IMR-90 (cell line): ENCODE measurements around the gene ZNF3. TPM values are rescaled to one million over a fixed set of nuclear protein-coding genes. Genes with fewer than 3 reads are reported as not detected.

ENCODE experiments used
- ATAC-seq: fragments of 200-7000 bp; cut with Tn5 transposase; 2 replicates; pipeline ENCODE4 v1.9.1; 2020; ENCODE audit warnings: low read depth, mild to moderate bottlenecking, moderate library complexity
- BruUV-seq: library from RNA; stranded (reverse); fragments of 400-500 nt; replicated peaks from 2 replicates; lab custom pipeline; 2021; lab: Mats Ljungman, UMichigan
- CTCF ChIA-PET: fragments of 300-600 bp; formaldehyde crosslinking; extraction: SDS; loops from one replicate; lab custom pipeline; 2021; ENCODE audit warnings: antibody characterized with exemption; lab: Yijun Ruan, JAX
- POLR2A ChIA-PET: fragments of 300-600 bp; sonication (Branson Sonifier 250); formaldehyde crosslinking; loops from one replicate; lab custom pipeline; 2022; ENCODE audit warnings: antibody characterized with exemption; ENCODE audit not compliant: unreplicated experiment; lab: Charles Lee
- DNase-seq: peaks from one replicate; pipeline ENCODE4 v3.0.0; 2013
- H2AFZ ChIP-seq: replicated peaks from 2 replicates; pipeline ENCODE3; 2013; ENCODE audit warnings: low read length, mild to moderate bottlenecking; ENCODE audit not compliant: poor library complexity
- H2AK5ac ChIP-seq: 2 replicates; pipeline ENCODE4 v1.6.1; 2013; ENCODE audit warnings: low read depth, low read length, inconsistent platforms
- H2AK9ac ChIP-seq: replicated peaks from 2 replicates; pipeline ENCODE3; 2013; ENCODE audit warnings: mild to moderate bottlenecking, low read depth, low read length, moderate library complexity; ENCODE audit not compliant: poor library complexity
- H2BK120ac ChIP-seq: 2 replicates; pipeline ENCODE4 v1.6.1; 2013; ENCODE audit warnings: low read depth, low read length, inconsistent platforms
- H2BK15ac ChIP-seq: 3 replicates; pipeline ENCODE4 v1.6.1; 2013; ENCODE audit warnings: low read depth, low read length, inconsistent platforms
- H2BK20ac ChIP-seq: 2 replicates; pipeline ENCODE4 v1.6.1; 2013; ENCODE audit warnings: low read depth, mild to moderate bottlenecking, inconsistent platforms, low read length, moderate library complexity
- H2BK5ac ChIP-seq: 2 replicates; pipeline ENCODE4 v1.6.1; 2013; ENCODE audit warnings: mild to moderate bottlenecking, low read depth, low read length, inconsistent platforms; ENCODE audit not compliant: poor library complexity, severe bottlenecking
- H3K14ac ChIP-seq: replicated peaks from 2 replicates; pipeline ENCODE4 v1.6.1; 2013; ENCODE audit warnings: low read depth, low read length, inconsistent platforms
- H3K18ac ChIP-seq: 2 replicates; pipeline ENCODE4 v1.6.1; 2013; ENCODE audit warnings: low read depth, low read length, control low read depth
- H3K23ac ChIP-seq: 2 replicates; pipeline ENCODE4 v1.6.1; 2013; ENCODE audit warnings: low read depth, low read length, inconsistent platforms
- H3K27ac ChIP-seq: 2 replicates; pipeline ENCODE4 v1.5.1; 2013; ENCODE audit warnings: mild to moderate bottlenecking, control low read depth, low read length; ENCODE audit not compliant: insufficient read depth
- H3K27me3 ChIP-seq: 2 replicates; pipeline ENCODE4 v1.6.1; 2013; ENCODE audit warnings: low read length; ENCODE audit not compliant: control insufficient read depth, insufficient read depth
- H3K36me3 ChIP-seq: 2 replicates; pipeline ENCODE4 v1.6.1; 2013; ENCODE audit warnings: low read length, mixed read lengths; ENCODE audit not compliant: control insufficient read depth, insufficient read depth
- H3K4ac ChIP-seq: 2 replicates; pipeline ENCODE4 v1.6.1; 2013; ENCODE audit warnings: low read depth, low read length, inconsistent platforms
- H3K4me1 ChIP-seq: 2 replicates; pipeline ENCODE4 v1.6.1; 2013; ENCODE audit warnings: low read length, mixed read lengths; ENCODE audit not compliant: control insufficient read depth, insufficient read depth
- H3K4me2 ChIP-seq: 2 replicates; pipeline ENCODE4 v1.6.1; 2013; ENCODE audit warnings: low read depth, mild to moderate bottlenecking, control low read depth, low read length, moderate library complexity
- H3K4me3 ChIP-seq: 2 replicates; pipeline ENCODE4 v1.5.1; 2013; ENCODE audit warnings: low read depth, mild to moderate bottlenecking, control low read depth, low read length, moderate library complexity; ENCODE audit not compliant: insufficient read depth
- H3K56ac ChIP-seq: 2 replicates; pipeline ENCODE4 v1.6.1; 2013; ENCODE audit warnings: low read length, inconsistent platforms; ENCODE audit not compliant: insufficient read depth; ENCODE audit errors: extremely low read depth
- H3K79me1 ChIP-seq, 2 experiments: 2 replicates each; pipeline ENCODE4 v1.6.1; 2013; ENCODE audit warnings: low read length in 2 of 2, inconsistent platforms in 1 of 2, low read depth in 1 of 2
- H3K9ac ChIP-seq: 2 replicates; pipeline ENCODE4 v1.6.1; 2013; ENCODE audit warnings: low read depth, low read length, control low read depth
- H3K9me1 ChIP-seq: 2 replicates; pipeline ENCODE4 v1.6.1; 2013; ENCODE audit warnings: low read length, inconsistent platforms; ENCODE audit not compliant: insufficient read depth
- H3K9me3 ChIP-seq: 2 replicates; pipeline ENCODE4 v1.6.1; 2013; ENCODE audit warnings: low read length; ENCODE audit not compliant: control insufficient read depth, insufficient read depth
- H4K20me1 ChIP-seq: 2 replicates; pipeline ENCODE4 v1.6.1; 2013; ENCODE audit warnings: low read length, inconsistent platforms; ENCODE audit not compliant: insufficient read depth
- H4K5ac ChIP-seq: 2 replicates; pipeline ENCODE4 v1.6.1; 2013; ENCODE audit warnings: mild to moderate bottlenecking, low read depth, low read length, control low read depth
- H4K8ac ChIP-seq, 2 experiments: 2 replicates each; pipeline ENCODE4 v1.6.1; 2013; ENCODE audit warnings: low read depth in 2 of 2, low read length in 2 of 2, control low read depth in 1 of 2, inconsistent platforms in 1 of 2
- H4K91ac ChIP-seq: 2 replicates; pipeline ENCODE4 v1.6.1; 2013; ENCODE audit warnings: low read depth, low read length, inconsistent platforms; ENCODE audit not compliant: insufficient read depth
- CTCF ChIP-seq: conservative IDR thresholded peaks from 2 replicates; pipeline ENCODE4 v1.5.1; 2012; ENCODE audit warnings: mild to moderate bottlenecking, low read depth, low read length, improper control_type of control experiment
- MAZ ChIP-seq: IDR thresholded peaks from 2 replicates; pipeline ENCODE4 v1.6.1; 2012; ENCODE audit warnings: low read depth, mild to moderate bottlenecking, low read length, improper control_type of control experiment, moderate library complexity, borderline replicate concordance
- MXI1 ChIP-seq: IDR thresholded peaks from 2 replicates; pipeline ENCODE4 v1.6.1; 2012; ENCODE audit warnings: low read depth, mild to moderate bottlenecking, low read length, moderate library complexity, borderline replicate concordance
- SMC3 ChIP-seq: fragments of 150-350 bp; IDR thresholded peaks from 2 replicates; pipeline ENCODE4 v1.6.1; 2016; ENCODE audit warnings: low read depth, mild to moderate bottlenecking, antibody characterized with exemption, low read length, moderate library complexity
- USF2 ChIP-seq: fragments of 150-350 bp; IDR thresholded peaks from 2 replicates; pipeline ENCODE4 v1.6.1; 2017; ENCODE audit warnings: mild to moderate bottlenecking, antibody characterized with exemption, low read length, low read depth
- WGBS, 2 experiments: methylation state at CpG; one replicate each; pipeline versions ENCODE4 v1.1.5 to v1.1.7; 2013; ENCODE audit warnings: missing lambda C conversion rate in 2 of 2; ENCODE audit not compliant: insufficient read length in 1 of 2; ENCODE audit errors: extremely low coverage in 2 of 2; 5-methylcytosine and 5-hydroxymethylcytosine counted together
- dilution Hi-C: fragments of 300-500 bp; cut with HindIII; formaldehyde crosslinking; loops from one replicate; pipeline ENCODE4 v1.14.3; 2018; ENCODE audit warnings: low sequenced_read_pairs; ENCODE audit not compliant: unreplicated experiment
- in situ Hi-C: fragments of 300-500 bp; cut with MboI; formaldehyde crosslinking; loops from 3 replicates; pipeline ENCODE4 v1.14.3; 2019; ENCODE audit warnings: low sequenced_read_pairs, inconsistent platforms, mixed read lengths
- intact Hi-C: fragments of 100-400 bp; cut with micrococcal nuclease; formaldehyde crosslinking; loops from 2 replicates; pipeline ENCODE4 v1.10.0; 2022
- polyA plus RNA-seq, 3 experiments: library from polyadenylated mRNA; depleted of rRNA; stranded (reverse); fragments of >200 nt; gene quantifications; 2 replicates each; pipeline ENCODE4 v1.2.3, GENCODE V29; 2012; ENCODE audit warnings: low replicate concordance in 1 of 3
- total RNA-seq: library from RNA; depleted of rRNA; stranded (reverse); fragments of >200 nt; gene quantifications from 2 replicates; pipeline ENCODE4 v1.2.3, GENCODE V29; 2012

The ZNF3 gene
- total and polyA plus RNA-seq, 2 of the 4 experiments (the other 2 are of a cell fraction) = 24.8 to 30.8 TPM

- H3K27me3 ChIP-seq = no peaks in the 10 kb centered on the region
- peaks cover 13% of the 10 kb centered on the region for H3K9me1 ChIP-seq
- H3K14ac ChIP-seq = peak within 1 kb of the TSS; percentile 99
- H4K91ac ChIP-seq = peak within 1 kb of the TSS; percentile 67
- peak within 1 kb of the TSS; percentile 75 for H2AK5ac ChIP-seq
- peak within 1 kb of the TSS; percentile 48 to 82 for H4K8ac ChIP-seq
- peak within 1 kb of the TSS; percentile 84 for H3K4me2 ChIP-seq
- peak within 1 kb of the TSS; percentile 83 for H2BK20ac ChIP-seq
- peaks cover 23 to 46% of the 10 kb centered on the region in 2 experiments for H3K79me1 ChIP-seq
- peak within 1 kb of the TSS; percentile 81 for H3K27ac ChIP-seq
- no peaks in the 10 kb centered on the region; the same call in 1 of the 2 replicates for H4K20me1 ChIP-seq
- H4K5ac ChIP-seq = peak within 1 kb of the TSS; percentile 26
- H3K23ac ChIP-seq = peak within 1 kb of the TSS; percentile 98
- peak within 1 kb of the TSS; percentile 95 for H2BK120ac ChIP-seq
- BruUV-seq = no TSS peak
- in situ Hi-C loops = no loop called here
- H3K9me3 ChIP-seq = no peaks in the 10 kb centered on the region
- DNase-seq (peak; percentile 94), ATAC-seq (peak; percentile 90)
- H3K4ac ChIP-seq = peak within 1 kb of the TSS; percentile 96
- H3K4me3 ChIP-seq = peak within 1 kb of the TSS; percentile 80
- H2BK15ac ChIP-seq = peak within 1 kb of the TSS; percentile 55; the same call in 1 of the 3 replicates
- peak within 1 kb of the TSS; percentile 50; the same call in 1 of the 2 replicates for H3K18ac ChIP-seq
- dilution Hi-C loops = no loop called here
- peak within 1 kb of the TSS; percentile 96 for H2AFZ ChIP-seq
- H2AK9ac ChIP-seq = peak within 1 kb of the TSS; percentile 95
- peaks cover 1% of the 10 kb centered on the region; the same call in 1 of the 2 replicates for H3K36me3 ChIP-seq
- H3K56ac ChIP-seq = peak within 1 kb of the TSS; percentile 91
- peak within 1 kb of the TSS; percentile 86 for H3K9ac ChIP-seq
- H2BK5ac ChIP-seq = peak within 1 kb of the TSS; percentile 91
- peaks cover 6% of the 10 kb centered on the region; the same call in 1 of the 2 replicates for H3K4me1 ChIP-seq
- peak; percentile 24; the same call in 1 of the 2 replicates for TF ChIP-seq USF2
- no peak for TF ChIP-seq SMC3
- TF ChIP-seq MXI1 = peak; percentile 57
- no peak for TF ChIP-seq CTCF
- peak; percentile 92 for TF ChIP-seq MAZ
- CTCF ChIA-PET = interaction anchor here (0.5 kb wide), 1 partner anchor 24 kb away, joined by 6 read pairs; no protein-coding TSS in a partner anchor
- 0% methylated on average over 6 of the region's 49 CpGs; no CpG with 5 or more reads in 1 of the 2 experiments for WGBS, 2 experiments
- POLR2A ChIA-PET = no interaction called here
- intact Hi-C loops = loop anchor here (2.0 kb wide), 1 partner anchor 19 kb away; the partner anchor contains the start of genes AP4M1 and MCM7
These were observed 37.8 kb upstream of the ZNF3 start, which contains the start of the genes CNPY4 and TAF6 for GRCh38 chr7:100119072-100119969. CNPY4 (plus strand) TSS chr7:100119634; CDS start chr7:100119745, 111 bp downstream. TAF6 (minus strand) TSS chr7:100119358; CDS start chr7:100114209, 5,149 bp downstream.
